ENCODE data around the gene SIRT3.
A peak's percentile ranks its signal among the peaks of the same experiment; 100 is the strongest.
"Not testable (repeated sequence)": the region's sequence is repeated elsewhere in the genome, so short reads cannot be mapped to it uniquely, and the experiment has no call there.

The SIRT3 gene

DNA sequence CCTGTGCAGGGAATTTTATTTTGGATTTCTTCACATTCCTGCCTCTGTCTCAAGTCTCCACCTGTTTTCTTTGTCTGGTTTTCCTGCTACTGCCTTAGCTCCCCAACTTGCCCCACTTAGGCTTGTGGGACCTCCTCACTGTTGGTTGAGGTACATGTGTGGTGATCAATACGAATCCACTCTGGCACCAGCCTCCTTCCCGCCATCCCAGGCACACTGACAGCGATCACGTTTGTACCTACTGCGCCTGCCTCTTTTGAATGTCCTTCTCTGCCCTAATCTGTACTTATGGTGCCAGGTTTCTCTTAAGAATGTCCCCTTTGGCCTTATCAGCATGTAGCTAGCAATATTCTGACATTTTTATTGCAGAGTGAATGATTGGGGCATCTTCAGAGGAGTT lies 45.6 kb downstream of the SIRT3 start:
- H3K9ac ChIP-seq; H3K4me3 ChIP-seq; H3K9me3 ChIP-seq (replicated peaks in 1 of 11); H4K20me1 ChIP-seq; H3K36me3 ChIP-seq; H3K27me3 ChIP-seq: not testable (repeated sequence)
- H3K4me1 ChIP-seq, result peaks cover 3 to 13% (median 7%) of the 10 kb centered on the region in 10 experiments; a peak in 13 of 20 replicates
- H3K27ac ChIP-seq, result peak overlapping the region in 7 of 11 experiments; percentile 14 to 61 (median 35); a peak in 10 of 22 replicates
- H3K4me2 ChIP-seq, result peak overlapping the region in 1 of 11 experiments; percentile 17; a peak in 1 of 22 replicates

GRCh38 chr11:189843-190311 lies 46.3 kb downstream of the SIRT3 start:
- H3K4me3 ChIP-seq; H3K4me2 ChIP-seq; H3K27me3 ChIP-seq; H3K9me3 ChIP-seq (replicated peaks in 1 of 11); H3K36me3 ChIP-seq; H4K20me1 ChIP-seq; H3K27ac ChIP-seq; H3K9ac ChIP-seq: not testable (repeated sequence)
- peaks cover 3 to 13% (median 7%) of the 10 kb centered on the region in 10 experiments; a peak in 13 of 20 replicates for H3K4me1 ChIP-seq

- H3K27ac ChIP-seq; H3K36me3 ChIP-seq; H3K4me2 ChIP-seq; H4K20me1 ChIP-seq; H3K27me3 ChIP-seq; H3K4me3 ChIP-seq; H3K9ac ChIP-seq; H3K9me3 ChIP-seq (replicated peaks in 1 of 11): not testable (repeated sequence)
- H3K4me1 ChIP-seq, result peaks cover 3 to 13% (median 7%) of the 10 kb centered on the region in 10 experiments; a peak in 13 of 20 replicates
Measured at GRCh38 chr11:189200-189783, 46.9 kb downstream of the SIRT3 start.

DNA sequence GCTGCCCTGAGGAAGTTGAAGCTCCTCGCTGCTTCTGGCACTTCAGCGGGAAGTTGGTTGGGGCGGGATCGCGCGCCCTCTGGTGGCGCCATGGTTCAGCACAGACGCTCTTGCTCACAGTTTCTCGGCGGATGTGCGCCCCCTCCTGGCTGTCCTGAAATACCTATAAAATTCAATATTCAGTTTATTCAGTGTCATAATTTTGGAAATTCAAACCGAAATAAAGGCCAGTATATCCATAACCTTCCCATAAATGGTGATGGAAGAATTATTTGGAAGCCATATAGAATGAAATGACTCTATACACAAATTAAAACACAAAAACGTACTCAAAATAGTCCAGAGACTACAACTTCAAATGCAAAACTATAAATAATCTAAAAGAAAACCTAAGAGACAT lies 55.9 kb downstream of the SIRT3 start:
- H3K9ac ChIP-seq; H3K4me3 ChIP-seq; H4K20me1 ChIP-seq; H3K27ac ChIP-seq; H3K9me3 ChIP-seq (replicated peaks in 1 of 11); H3K27me3 ChIP-seq; H3K36me3 ChIP-seq; H3K4me1 ChIP-seq; H3K4me2 ChIP-seq: not testable (repeated sequence)

All from BLaER1 treated with 17β-estradiol and CSF1 and Interleukin-3, amounts not matched to agents 10 nM and 100 nM (cell line).